ENCODE measurements around the gene SLC6A15.

SLC6A15 gene

GRCh38 chr12:84840356-84840755, 72.2 kb downstream of the SLC6A15 start:
- Histone ChIP-seq H3K27me3 (ENCODE audit: control insufficient read depth, insufficient read depth, low read length) (no peaks in the 10 kb centered on the region), H3K4me3 (ENCODE audit: low read depth, low read length) (no peak overlapping the region), H3K27ac (ENCODE audit: low read depth, low read length) (no peak overlapping the region), H3K9me3 (ENCODE audit: control insufficient read depth, insufficient read depth, low read length) (no peaks in the 10 kb centered on the region), H3K9ac (ENCODE audit: low read depth, low read length) (no peak overlapping the region), H3K36me3 (ENCODE audit: control insufficient read depth, insufficient read depth, low read length) (no peaks in the 10 kb centered on the region), H3K4me1 (ENCODE audit: control insufficient read depth, insufficient read depth, low read length) (no peaks in the 10 kb centered on the region; the same call in 1 of the 2 replicates)

GRCh38 chr12:84826925-84827324, 85.7 kb downstream of the SLC6A15 start:
- H3K9ac ChIP-seq (ENCODE audit: low read depth, low read length), result no peak overlapping the region

GRCh38 chr12:84825149-84825548, 87.5 kb downstream of the SLC6A15 start:
- no peaks in the 10 kb centered on the region for H3K36me3 ChIP-seq (ENCODE audit: control insufficient read depth, insufficient read depth, low read length)
- no peaks in the 10 kb centered on the region for H3K4me1 ChIP-seq (ENCODE audit: control insufficient read depth, insufficient read depth, low read length)
- H3K27me3 ChIP-seq (ENCODE audit: control insufficient read depth, insufficient read depth, low read length), result no peaks in the 10 kb centered on the region
- H3K27ac ChIP-seq (ENCODE audit: low read depth, low read length), result no peak overlapping the region
- no peak overlapping the region for H3K4me3 ChIP-seq (ENCODE audit: low read depth, low read length)
- no peaks in the 10 kb centered on the region for H3K9me3 ChIP-seq (ENCODE audit: control insufficient read depth, insufficient read depth, low read length)
- no peak overlapping the region for H3K9ac ChIP-seq (ENCODE audit: low read depth, low read length)

More at GRCh38 chr12:84826925-84827324, 85.7 kb downstream of the SLC6A15 start:
- Histone ChIP-seq H3K4me1 (ENCODE audit: control insufficient read depth, insufficient read depth, low read length) (no peaks in the 10 kb centered on the region), H3K9me3 (ENCODE audit: control insufficient read depth, insufficient read depth, low read length) (no peaks in the 10 kb centered on the region), H3K36me3 (ENCODE audit: control insufficient read depth, insufficient read depth, low read length) (no peaks in the 10 kb centered on the region), H3K27ac (ENCODE audit: low read depth, low read length) (no peak overlapping the region), H3K27me3 (ENCODE audit: control insufficient read depth, insufficient read depth, low read length) (no peaks in the 10 kb centered on the region), H3K4me3 (ENCODE audit: low read depth, low read length) (no peak overlapping the region)

- H3K9ac ChIP-seq (ENCODE audit: low read depth, low read length), result no peak overlapping the region
- H3K4me3 ChIP-seq (ENCODE audit: low read depth, low read length), result no peak overlapping the region
- H3K9me3 ChIP-seq (ENCODE audit: control insufficient read depth, insufficient read depth, low read length), result no peaks in the 10 kb centered on the region
- no peaks in the 10 kb centered on the region for H3K27me3 ChIP-seq (ENCODE audit: control insufficient read depth, insufficient read depth, low read length)
- H3K36me3 ChIP-seq (ENCODE audit: control insufficient read depth, insufficient read depth, low read length), result no peaks in the 10 kb centered on the region
- no peak overlapping the region for H3K27ac ChIP-seq (ENCODE audit: low read depth, low read length)
- no peaks in the 10 kb centered on the region for H3K4me1 ChIP-seq (ENCODE audit: control insufficient read depth, insufficient read depth, low read length)
Observed at GRCh38 chr12:84822525-84822924, 90.1 kb downstream of the SLC6A15 start.

GRCh38 chr12:84816916-84817695, 95.5 kb downstream of the SLC6A15 start:
- Histone ChIP-seq H3K27ac (ENCODE audit: low read depth, low read length) (no peak overlapping the region), H3K9me3 (ENCODE audit: control insufficient read depth, insufficient read depth, low read length) (no peaks in the 10 kb centered on the region), H3K4me1 (ENCODE audit: control insufficient read depth, insufficient read depth, low read length) (no peaks in the 10 kb centered on the region), H3K4me3 (ENCODE audit: low read depth, low read length) (no peak overlapping the region), H3K36me3 (ENCODE audit: control insufficient read depth, insufficient read depth, low read length) (no peaks in the 10 kb centered on the region), H3K27me3 (ENCODE audit: control insufficient read depth, insufficient read depth, low read length) (no peaks in the 10 kb centered on the region), H3K9ac (ENCODE audit: low read depth, low read length) (no peak overlapping the region)

- Histone ChIP-seq H3K27me3 (ENCODE audit: control insufficient read depth, insufficient read depth, low read length) (peaks cover 3% of the 10 kb centered on the region; the same call in 1 of the 2 replicates), H3K4me3 (ENCODE audit: low read depth, low read length) (no peak overlapping the region), H3K9ac (ENCODE audit: low read depth, low read length) (no peak overlapping the region), H3K9me3 (ENCODE audit: control insufficient read depth, insufficient read depth, low read length) (no peaks in the 10 kb centered on the region), H3K27ac (ENCODE audit: low read depth, low read length) (no peak overlapping the region), H3K36me3 (ENCODE audit: control insufficient read depth, insufficient read depth, low read length) (no peaks in the 10 kb centered on the region), H3K4me1 (ENCODE audit: control insufficient read depth, insufficient read depth, low read length) (no peaks in the 10 kb centered on the region)
Observed at GRCh38 chr12:84814664-84815245, 97.8 kb downstream of the SLC6A15 start.

- Histone ChIP-seq H3K27ac (ENCODE audit: low read depth, low read length) (no peak overlapping the region), H3K9ac (ENCODE audit: low read depth, low read length) (no peak overlapping the region), H3K4me1 (ENCODE audit: control insufficient read depth, insufficient read depth, low read length) (no peaks in the 10 kb centered on the region), H3K4me3 (ENCODE audit: low read depth, low read length) (no peak overlapping the region), H3K9me3 (ENCODE audit: control insufficient read depth, insufficient read depth, low read length) (no peaks in the 10 kb centered on the region), H3K36me3 (ENCODE audit: control insufficient read depth, insufficient read depth, low read length) (no peaks in the 10 kb centered on the region), H3K27me3 (ENCODE audit: control insufficient read depth, insufficient read depth, low read length) (peaks cover 10% of the 10 kb centered on the region)
Observed at GRCh38 chr12:84813780-84814663, 98.6 kb downstream of the SLC6A15 start.

- H3K36me3 ChIP-seq (ENCODE audit: control insufficient read depth, insufficient read depth, low read length), result no peaks in the 10 kb centered on the region
- H3K9ac ChIP-seq (ENCODE audit: low read depth, low read length), result no peak overlapping the region
- no peaks in the 10 kb centered on the region for H3K9me3 ChIP-seq (ENCODE audit: control insufficient read depth, insufficient read depth, low read length)
- H3K27ac ChIP-seq (ENCODE audit: low read depth, low read length), result no peak overlapping the region
- no peaks in the 10 kb centered on the region for H3K4me1 ChIP-seq (ENCODE audit: control insufficient read depth, insufficient read depth, low read length)
- no peak overlapping the region for H3K4me3 ChIP-seq (ENCODE audit: low read depth, low read length)
- H3K27me3 ChIP-seq (ENCODE audit: control insufficient read depth, insufficient read depth, low read length), result peaks cover 37% of the 10 kb centered on the region
Observed at GRCh38 chr12:84811291-84811690, 101.3 kb downstream of the SLC6A15 start.

- H3K9me3 ChIP-seq (ENCODE audit: control insufficient read depth, insufficient read depth, low read length), result no peaks in the 10 kb centered on the region
- peaks cover 43% of the 10 kb centered on the region for H3K27me3 ChIP-seq (ENCODE audit: control insufficient read depth, insufficient read depth, low read length)
- H3K4me3 ChIP-seq (ENCODE audit: low read depth, low read length), result no peak overlapping the region
- H3K4me1 ChIP-seq (ENCODE audit: control insufficient read depth, insufficient read depth, low read length), result peaks cover 2% of the 10 kb centered on the region
- no peaks in the 10 kb centered on the region for H3K36me3 ChIP-seq (ENCODE audit: control insufficient read depth, insufficient read depth, low read length)
- no peak overlapping the region for H3K9ac ChIP-seq (ENCODE audit: low read depth, low read length)
- H3K27ac ChIP-seq (ENCODE audit: low read depth, low read length), result no peak overlapping the region
Observed at GRCh38 chr12:84810611-84811010, 102.0 kb downstream of the SLC6A15 start.
